Limb (tissue), 2 donors: ENCODE results near the gene OSM.
"Not testable (repeated sequence)": the region's sequence is repeated elsewhere in the genome, so short reads cannot be mapped to it uniquely, and the experiment has no call there.

Experiments used
- DNase-seq, 2 donors: peaks; one replicate each; pipeline ENCODE4 v3.0.0-alpha.2; 2016; ENCODE audit errors: extremely low spot score in 2 of 2

The OSM gene

GRCh38 chr22:30245181-30245984, 21.3 kb downstream of the OSM start:
- DNase-seq = no peak

- DNase-seq = no peak
Observed at GRCh38 chr22:30244641-30245040, 22.0 kb downstream of the OSM start.

GRCh38 chr22:30244066-30244465, 22.6 kb downstream of the OSM start:
- DNase-seq = no peak

- DNase-seq = no peak
Observed at GRCh38 chr22:30243661-30244060, 23.0 kb downstream of the OSM start.

GRCh38 chr22:30241576-30242371, 24.9 kb downstream of the OSM start:
- DNase-seq = peak in 1 of 2 donors; percentile 59

GRCh38 chr22:30240541-30241417, 25.9 kb downstream of the OSM start:
- DNase-seq = no peak

GRCh38 chr22:30239488-30240405, 26.9 kb downstream of the OSM start:
- no peak for DNase-seq

- peak; percentile 69 to 77 for DNase-seq
Observed at GRCh38 chr22:30238661-30239487, 27.8 kb downstream of the OSM start.

- DNase-seq = no peak
Observed at GRCh38 chr22:30238136-30238535, 28.5 kb downstream of the OSM start.

GRCh38 chr22:30236875-30237274, 29.8 kb downstream of the OSM start:
- DNase-seq = no peak

GRCh38 chr22:30235687-30236170, 30.9 kb downstream of the OSM start:
- DNase-seq = no peak

- DNase-seq = peak in 1 of 2 donors; percentile 45
Observed at GRCh38 chr22:30234786-30235470, 31.7 kb downstream of the OSM start.

- DNase-seq = not testable (repeated sequence)
Observed at GRCh38 chr22:30234325-30234724, 32.3 kb downstream of the OSM start.

GRCh38 chr22:30233582-30233981, 33.1 kb downstream of the OSM start:
- no peak for DNase-seq

- peak in 1 of 2 donors; percentile 67 for DNase-seq
Observed at GRCh38 chr22:30232716-30233218, 33.9 kb downstream of the OSM start.

GRCh38 chr22:30230787-30231461, 35.7 kb downstream of the OSM start:
- DNase-seq = no peak

GRCh38 chr22:30230330-30230729, 36.3 kb downstream of the OSM start:
- no peak for DNase-seq
